Tibial nerve (tissue), 4 donors: ENCODE measurements around the gene RAVER2.
"Not testable (repeated sequence)": the region's sequence is repeated elsewhere in the genome, so short reads cannot be mapped to it uniquely, and the experiment has no call there.

Source experiments
- EP300 ChIP-seq, 2 donors: sonication (generic); formaldehyde crosslinking; IDR thresholded peaks; one replicate each; pipeline ENCODE4 v1.6.1; 2017; ENCODE audit warnings: antibody characterized with exemption in 2 of 2, mild to moderate bottlenecking in 1 of 2
- POLR2A ChIP-seq, 2 donors: fragments of 450-650 bp; IDR thresholded peaks; one replicate each; pipeline ENCODE4 v1.6.1; 2017; ENCODE audit warnings: antibody characterized with exemption in 2 of 2, mild to moderate bottlenecking in 2 of 2, moderate library complexity in 2 of 2
- TF ChIP-seq, protein P1 (sequence below), 5 experiments: fragments of 200-600 bp in 3 of 5; fragments of 450-650 bp in 2 of 5; sonication (generic) in 3 of 5; IDR thresholded peaks; one replicate each; pipeline ENCODE4 v1.5.1; 2016 to 2019; ENCODE audit warnings: antibody characterized with exemption in 5 of 5, mild to moderate bottlenecking in 3 of 5, moderate library complexity in 2 of 5

DNA sequence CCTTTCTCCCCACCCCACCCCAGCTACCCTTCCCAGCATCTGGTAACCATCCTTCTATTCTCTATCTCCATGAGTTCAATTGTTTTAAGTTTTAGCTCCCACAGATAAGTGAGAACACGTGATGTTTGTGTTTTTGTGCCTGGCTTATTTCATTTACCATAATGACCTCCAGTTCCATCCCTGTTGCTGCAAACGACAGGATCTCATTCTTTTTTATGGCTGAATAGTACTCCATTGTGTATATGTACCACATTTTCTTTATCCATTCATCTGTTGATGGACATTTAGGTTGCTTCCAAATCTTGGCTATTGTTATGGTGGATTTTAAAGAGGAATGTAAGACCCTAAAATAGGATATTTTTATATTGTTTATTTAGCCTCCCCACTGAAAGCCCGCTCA, 42.2 kb upstream of the RAVER2 start:
- TF ChIP-seq, protein P1, sequence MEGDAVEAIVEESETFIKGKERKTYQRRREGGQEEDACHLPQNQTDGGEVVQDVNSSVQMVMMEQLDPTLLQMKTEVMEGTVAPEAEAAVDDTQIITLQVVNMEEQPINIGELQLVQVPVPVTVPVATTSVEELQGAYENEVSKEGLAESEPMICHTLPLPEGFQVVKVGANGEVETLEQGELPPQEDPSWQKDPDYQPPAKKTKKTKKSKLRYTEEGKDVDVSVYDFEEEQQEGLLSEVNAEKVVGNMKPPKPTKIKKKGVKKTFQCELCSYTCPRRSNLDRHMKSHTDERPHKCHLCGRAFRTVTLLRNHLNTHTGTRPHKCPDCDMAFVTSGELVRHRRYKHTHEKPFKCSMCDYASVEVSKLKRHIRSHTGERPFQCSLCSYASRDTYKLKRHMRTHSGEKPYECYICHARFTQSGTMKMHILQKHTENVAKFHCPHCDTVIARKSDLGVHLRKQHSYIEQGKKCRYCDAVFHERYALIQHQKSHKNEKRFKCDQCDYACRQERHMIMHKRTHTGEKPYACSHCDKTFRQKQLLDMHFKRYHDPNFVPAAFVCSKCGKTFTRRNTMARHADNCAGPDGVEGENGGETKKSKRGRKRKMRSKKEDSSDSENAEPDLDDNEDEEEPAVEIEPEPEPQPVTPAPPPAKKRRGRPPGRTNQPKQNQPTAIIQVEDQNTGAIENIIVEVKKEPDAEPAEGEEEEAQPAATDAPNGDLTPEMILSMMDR (IDR thresholded peaks at IDR 0.05), result not testable (repeated sequence)
- TF ChIP-seq POLR2A, EP300 (IDR thresholded peaks at IDR 0.05): not testable (repeated sequence)
